ENCODE measurements around the gene ERN1.
"Not testable (repeated sequence)": the region's sequence is repeated elsewhere in the genome, so short reads cannot be mapped to it uniquely, and the experiment has no call there.

The ERN1 gene

DNA sequence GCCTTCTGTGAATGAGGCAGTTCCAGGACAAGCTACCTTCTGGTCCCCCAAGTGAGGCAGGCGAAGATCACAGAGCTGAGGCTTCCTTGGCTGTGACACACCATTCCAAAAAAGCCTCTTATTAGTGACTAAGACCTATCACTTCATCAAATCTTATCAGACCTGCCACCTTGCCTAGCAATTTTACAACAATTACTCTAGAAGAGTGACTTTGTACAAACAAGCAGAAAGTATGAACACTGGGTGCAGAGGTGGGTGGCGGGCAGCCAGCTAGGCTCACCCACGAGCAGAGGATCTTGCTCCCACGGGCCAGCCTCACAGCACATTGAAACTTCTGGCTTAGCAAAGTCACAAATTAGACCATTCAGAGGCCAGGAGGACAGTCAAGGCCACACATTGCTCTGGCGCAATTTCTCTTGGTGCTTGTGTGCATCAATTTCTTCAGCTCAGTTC, 107.3 kb downstream of the ERN1 start:
- no peak for DNase-seq

DNA sequence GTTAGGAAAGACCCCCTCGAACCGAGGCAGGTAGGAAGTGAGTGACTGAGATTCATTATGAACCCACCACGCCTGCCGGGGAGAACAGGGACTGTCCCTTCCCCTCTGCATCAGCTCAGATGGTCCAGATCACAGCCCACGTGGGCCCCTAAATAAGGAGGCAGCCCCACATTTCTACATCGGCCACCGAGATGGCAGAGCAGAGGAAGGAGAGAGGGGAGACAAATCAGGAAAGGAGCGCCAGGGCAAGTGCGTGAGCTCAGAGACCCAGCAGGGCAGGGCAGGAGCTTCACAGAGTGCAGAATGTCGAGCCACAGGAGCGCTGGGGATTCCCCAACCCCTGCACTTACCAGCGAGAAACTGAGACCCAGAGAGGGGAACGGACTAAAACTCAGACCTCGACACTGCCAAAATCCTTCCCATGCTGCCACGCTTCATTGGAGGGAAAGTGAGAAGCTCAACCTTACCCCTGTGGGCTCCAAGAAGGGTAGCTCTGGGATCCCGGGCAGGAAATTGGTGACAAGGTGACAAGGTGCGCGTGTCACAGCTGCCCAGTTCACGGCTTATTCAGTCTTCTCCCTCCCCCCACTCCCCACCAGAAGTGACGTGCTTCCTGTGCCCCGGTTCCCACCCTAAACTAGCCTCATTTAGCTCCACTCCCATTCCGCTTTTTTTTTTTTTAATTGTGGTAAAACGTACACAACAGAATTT, 109.7 kb downstream of the ERN1 start, which contains the start of gene ICAM2:
ICAM2 (minus strand) TSS at position 578 of the 711 bp plus-strand sequence. CDS start 13,942 bp downstream, outside the sequence.
- DNase-seq = no peak

DNA sequence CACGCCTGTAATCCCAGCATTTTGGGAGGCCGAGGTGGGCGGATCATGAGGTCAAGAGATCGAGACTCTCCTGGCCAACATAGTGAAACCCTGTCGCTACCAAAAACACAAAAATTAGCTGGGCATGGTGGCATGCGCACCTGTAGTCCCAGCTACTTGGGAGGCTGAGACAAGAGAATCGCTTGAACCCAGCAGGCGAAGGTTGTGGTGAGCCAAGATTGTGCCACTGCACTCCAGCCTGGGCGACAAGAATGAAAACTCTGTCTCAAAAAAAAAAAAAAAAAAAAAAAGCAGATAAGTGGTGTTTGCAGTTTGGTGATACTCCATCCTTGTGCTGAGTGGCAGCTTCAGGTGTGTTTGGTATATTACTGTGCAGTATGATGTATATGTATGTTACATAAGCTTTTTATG, 110.4 kb downstream of the ERN1 start:
- not testable (repeated sequence) for DNase-seq

DNA sequence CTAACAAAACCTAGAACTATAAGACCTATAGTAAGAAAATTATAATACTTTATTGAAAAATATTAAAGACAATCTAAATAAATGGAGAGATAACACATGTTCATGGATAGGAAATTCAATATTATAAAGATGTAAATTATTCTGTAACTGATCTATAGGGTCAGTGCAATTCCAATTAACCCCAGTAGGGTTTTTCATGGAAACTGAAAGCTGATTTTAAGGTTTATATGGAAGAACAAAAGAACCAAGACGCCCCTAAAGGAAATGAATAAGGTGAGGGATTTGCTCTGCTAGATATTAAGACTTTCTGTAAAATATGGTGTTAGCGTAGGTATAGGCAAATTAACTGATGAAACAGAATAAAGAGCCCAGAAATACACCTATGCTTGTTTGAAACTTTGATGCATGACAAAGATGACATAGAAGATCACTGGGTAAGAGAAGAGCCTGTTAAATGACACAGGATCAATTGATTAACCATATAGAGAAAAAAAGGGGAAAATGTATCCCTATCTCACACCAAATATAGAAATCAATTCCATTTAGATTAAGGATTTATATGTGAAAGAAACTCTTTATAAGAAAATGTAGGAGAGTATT, 112.5 kb downstream of the ERN1 start:
- no peak for DNase-seq

DNA sequence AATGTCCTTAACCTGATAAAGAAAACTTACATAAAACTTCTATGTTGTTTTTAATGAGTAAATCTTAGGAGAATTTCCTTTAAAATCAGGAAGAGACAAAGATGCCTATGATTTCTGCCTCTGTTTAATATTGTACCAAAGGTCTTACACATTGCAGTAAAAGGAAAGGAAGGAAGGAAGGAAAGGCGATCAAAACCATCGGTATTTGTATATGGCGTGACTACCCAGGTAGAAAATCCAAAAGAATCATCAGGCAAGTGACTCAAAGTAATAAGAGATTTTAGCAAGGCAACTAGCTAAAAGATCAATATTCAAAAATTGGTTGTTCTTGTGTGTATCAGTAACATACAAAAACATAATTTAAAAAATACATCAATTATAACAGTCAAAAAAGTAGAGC, 113.0 kb downstream of the ERN1 start:
- no peak for DNase-seq

DNA sequence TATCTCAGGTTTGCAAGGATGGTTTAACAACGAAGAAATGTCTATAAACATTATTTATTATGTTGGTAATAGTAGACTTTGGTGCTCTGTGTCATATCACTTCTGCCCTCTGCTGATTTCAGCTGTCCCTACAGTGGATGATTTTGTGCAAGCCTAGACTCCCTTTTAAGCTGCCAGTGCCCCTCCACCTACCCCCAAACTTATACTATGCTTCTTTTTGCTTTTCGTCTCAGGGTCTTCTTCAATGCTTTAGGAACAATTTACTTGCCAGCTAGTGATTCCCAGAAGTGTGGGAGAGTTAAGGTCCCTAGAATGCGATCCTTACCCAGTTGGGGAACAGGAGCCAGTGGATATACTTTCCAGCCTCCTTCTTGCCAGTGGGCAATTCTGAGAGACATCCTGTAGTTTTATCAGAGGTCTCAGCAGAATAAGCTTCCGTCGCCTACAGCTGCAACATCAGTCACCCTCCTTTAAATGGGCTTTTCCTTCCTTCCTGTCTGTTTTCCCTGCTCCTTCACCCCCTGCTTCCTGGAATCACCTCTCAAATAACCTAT, 113.6 kb downstream of the ERN1 start:
- no peak for DNase-seq

DNA sequence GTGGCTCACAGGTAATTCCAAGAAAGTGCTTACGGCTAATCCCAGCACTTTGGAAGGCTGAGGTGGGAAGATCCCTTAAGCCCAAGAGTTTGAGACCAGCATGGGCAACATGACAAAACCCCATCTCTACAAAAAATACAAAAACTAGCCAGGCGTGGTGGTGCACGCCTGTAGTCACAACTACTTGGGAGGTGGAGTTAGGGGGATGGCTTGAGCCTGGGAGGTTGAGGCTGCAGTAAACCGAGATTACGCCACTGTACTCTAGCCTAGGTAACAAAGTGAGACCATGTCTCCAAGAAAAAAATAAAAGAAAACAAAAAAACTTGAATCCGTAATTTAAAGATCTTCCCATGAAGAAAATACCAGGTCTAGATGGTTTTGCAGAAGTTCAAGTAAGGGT, 114.5 kb downstream of the ERN1 start:
- DNase-seq = no peak

DNA sequence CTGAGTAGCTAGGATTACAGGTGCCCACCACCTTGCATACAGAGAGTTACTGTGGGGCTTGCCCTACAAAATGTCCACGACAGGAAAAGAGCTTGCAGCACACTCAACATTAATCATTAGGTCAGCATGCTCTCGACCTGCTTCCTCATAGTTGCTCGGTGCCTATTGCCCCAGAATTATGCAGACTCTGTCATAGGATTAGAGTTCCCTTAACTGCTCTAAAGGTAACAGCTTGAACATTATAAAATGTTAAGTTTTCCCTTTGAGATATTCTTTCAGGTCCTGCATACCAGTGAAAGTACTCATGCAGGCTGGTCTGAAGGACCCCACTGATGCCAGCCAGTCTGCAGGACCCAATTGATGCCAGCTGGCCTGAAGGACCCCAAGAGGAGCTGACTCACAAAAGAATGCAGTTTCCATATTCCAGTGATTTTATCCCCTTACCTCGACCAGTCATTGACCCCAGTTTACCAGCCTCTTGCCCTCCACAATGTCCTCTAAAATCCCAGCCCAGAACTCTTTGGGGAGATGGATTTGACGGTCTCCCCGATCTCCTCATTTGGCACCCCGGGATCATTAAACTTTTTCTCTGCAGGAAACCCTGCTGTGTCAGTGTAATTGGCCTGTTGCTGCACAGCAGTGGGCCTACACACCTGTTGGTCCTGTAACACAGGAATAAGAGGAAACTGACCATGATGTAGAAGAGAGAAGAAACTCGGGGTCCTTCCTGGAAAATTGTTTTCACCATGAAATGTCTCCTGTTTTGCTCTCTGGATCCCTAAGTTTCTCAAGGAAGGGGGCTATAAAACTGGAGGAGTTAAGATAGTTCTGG, 120.2 kb downstream of the ERN1 start:
- DNase-seq = no peak

DNA sequence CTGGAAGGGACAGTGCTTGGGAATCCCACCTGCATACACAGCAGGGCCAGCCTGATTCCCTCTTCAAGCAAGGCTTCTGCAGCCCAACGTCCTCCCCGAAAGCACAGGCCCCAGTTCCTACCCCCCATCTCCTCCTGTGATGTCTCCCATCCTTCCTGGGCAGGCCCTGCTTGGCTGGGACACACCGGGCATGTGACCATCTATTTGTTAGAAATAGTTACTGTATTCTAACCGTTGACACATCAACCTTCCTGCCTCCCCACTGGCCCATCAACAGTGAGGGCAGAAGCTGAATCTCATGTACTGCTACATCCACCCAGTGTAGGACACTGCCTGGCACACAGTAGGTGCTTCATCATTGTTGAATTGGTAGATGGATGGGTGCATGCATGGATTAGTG, 121.1 kb downstream of the ERN1 start:
- DNase-seq = no peak

DNA sequence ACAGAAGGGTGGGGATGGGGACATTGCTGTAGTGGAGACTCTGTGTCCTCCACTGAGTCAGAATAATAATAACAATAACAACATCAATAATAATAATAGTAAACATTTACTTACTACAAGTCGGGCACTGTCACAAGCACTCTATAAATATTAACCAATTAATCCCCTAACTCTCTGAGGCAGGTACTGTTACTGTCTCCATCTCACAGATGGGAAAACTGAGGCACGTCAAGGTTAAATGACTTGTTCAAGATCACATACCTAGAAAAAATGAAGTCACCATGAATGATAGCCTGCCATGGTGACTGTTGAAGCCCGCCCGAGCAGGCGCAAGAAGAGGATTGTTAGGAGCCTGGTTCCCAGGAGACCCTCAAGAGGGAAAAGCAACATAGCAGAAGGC, 121.6 kb downstream of the ERN1 start:
- DNase-seq = no peak

DNA sequence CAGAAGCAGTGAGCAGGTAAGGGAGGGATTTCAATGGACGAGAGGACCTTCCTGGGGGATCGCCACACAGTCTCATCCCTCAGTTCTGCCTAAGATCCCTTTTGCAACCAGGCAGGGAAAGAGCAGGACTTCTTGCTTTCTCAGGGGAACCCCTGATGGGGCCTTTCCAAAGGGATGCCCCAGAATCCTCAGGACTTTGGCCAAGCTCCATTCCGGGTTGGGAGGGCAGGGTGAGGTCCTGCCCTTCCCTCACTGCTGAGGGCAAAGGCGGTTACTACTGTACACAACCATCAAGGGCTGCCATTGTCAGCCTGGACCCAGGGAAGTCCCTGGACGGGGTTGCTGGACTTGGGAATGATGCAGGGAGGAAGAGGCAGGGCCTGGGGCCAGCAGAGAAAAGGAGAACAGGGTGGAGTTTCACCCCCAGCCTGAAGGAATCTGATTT, 122.1 kb downstream of the ERN1 start:
- no peak for DNase-seq

DNA sequence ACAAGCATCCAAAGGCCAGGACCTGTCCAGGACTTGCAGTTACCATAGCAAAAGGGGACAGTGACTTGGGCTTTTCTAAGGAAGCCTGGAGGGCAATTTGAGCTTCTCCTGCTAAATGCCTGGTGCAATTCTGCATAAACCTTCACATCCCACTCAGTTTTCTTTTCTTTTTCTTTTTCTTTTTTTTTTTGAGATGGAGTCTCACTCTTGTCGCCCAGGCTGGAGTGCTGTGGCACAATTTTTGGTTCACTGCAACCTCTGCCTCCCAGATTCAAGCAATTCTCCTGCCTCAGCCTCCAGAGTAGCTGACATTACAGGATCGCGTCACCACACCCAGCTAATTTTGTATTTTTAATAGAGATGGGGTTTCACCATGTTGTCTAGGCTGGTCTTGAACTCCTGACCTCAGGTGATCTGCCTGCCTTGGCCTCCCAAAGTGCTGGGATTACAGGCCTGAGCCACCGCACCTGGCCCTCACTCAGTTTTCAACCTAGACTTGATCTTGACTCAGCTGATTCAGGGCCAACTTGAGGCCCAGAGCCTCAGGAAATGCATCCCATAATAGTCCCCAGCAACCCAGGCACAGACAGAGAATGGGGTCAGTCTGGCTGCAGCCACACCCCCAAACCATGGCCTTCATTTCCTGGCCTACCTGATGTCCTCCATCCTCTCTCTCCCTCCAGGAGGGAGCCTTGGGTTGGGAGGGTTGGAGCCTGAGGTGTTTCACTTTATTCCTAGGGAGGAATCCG, 122.7 kb downstream of the ERN1 start:
- not testable (repeated sequence) for DNase-seq

DNA sequence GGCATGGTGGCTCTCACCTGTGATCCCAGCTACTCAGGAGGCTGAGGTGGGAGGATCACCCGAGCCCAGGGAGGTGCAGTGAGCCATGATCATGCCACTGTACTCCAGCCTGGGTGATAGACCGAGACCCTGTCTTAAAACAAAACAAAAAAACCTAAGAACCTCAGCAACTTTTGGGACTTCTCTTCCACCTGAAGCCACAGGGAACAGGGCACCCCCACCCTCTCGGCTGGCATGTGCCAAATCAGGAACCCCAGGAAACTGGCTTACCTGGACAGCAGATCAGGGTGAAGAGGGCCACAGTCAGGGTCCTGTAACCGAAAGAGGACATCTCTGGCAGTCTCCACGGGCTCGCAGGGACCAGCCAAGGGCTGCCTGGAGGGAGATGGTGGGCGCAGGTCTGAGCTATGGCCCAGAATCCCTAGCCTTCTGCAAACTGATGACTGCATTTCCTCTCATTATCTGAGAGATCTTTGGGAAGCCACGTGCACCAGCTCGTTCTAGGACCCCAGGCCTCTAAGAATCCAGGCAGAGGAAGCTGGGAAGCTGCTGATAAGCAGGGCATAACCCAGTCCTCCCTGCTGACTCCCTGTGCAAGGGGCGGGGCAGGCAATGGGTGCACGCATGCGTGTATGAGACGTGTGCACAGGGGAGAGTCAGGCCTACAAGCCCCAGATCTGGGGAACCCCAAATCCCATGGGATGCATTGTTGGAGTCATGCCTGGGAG, 123.4 kb downstream of the ERN1 start:
- no peak for DNase-seq

DNA sequence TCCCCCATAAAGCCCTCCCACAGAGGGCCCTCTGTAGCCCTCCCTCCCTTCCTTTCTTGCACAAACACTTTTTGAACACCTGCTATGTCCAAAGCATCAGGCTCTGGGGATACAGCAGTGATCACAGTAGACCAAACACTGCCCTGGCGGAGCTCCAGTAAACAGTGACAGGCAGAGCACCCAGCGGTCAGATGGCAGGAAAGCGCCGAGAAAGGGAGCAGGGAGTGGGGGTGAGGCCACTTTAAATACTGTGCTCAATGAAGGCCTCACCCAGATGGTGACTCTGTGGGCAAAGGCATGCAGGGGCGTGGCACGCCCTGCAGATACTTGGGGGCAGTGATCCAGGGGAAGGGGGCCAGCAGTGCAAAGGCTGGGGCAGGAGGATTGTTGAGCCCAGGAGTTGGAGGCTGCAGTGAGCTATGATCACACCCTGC, 124.2 kb downstream of the ERN1 start:
- peak; percentile 88 for DNase-seq

DNA sequence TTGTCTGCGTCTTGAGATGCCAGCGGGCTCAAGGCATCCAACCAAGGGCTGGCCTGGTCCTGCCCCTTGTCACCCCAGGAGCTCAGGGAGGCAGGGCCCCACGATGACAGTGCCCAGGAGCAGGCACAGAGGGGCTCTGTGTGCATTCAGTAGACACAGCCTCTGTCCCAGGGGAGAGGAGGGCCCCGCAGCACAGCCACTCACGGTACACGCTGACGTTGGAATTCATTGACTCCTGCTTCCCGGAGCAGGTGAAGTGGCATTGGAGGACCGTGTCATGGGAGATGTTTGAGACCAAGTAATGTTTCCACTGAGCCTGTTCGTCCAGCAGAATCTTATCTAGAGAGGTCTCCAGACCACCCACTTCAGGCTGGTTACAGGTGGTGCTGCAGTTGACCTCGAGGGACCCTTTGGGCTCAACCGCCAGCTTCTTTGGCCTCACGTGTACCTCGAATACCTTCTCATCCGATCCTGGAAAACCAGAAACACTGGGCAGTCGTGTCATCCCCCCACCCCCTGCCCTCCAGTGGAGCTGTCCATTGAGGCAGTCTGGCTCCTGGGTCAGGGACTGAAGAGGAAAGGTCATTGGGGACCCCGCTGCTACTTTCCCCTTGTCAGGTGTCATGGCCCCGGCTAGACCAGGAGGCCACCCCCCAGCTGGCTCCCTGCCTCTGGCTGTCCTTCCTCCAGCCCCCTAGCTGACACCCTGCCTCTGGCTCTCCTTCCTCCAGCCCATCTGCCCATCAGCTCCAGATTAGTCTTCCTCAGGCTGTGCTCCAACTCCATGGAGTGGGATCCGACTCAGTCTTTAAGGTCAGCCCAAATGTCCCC, 124.8 kb downstream of the ERN1 start:
- DNase-seq = no peak

DNA sequence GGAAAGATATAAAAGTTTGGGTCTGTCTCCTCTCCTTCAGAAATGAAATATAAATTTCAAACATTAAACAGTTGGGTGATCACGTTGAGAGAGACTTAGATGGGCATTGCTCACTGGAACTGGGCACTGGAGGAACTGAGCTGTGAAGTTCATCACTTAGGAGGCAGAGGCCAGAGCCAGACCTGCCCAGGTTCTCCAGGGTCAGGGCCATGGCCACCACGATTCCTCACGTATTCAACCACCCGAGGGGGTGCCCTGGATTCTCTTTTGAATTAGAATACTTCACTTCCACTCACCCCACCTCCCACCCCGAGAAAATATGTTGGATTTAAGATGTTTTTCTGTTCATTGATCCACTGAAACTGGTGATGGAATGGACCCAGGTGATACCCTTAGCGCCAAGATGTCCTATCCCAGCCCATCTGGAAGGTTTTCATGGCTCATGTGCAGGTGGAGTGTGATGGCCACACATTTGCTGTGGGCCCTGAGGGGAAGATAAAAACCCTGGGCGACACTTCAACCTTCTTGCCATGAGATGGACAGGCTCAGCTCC, 125.7 kb downstream of the ERN1 start:
- DNase-seq = no peak

DNA sequence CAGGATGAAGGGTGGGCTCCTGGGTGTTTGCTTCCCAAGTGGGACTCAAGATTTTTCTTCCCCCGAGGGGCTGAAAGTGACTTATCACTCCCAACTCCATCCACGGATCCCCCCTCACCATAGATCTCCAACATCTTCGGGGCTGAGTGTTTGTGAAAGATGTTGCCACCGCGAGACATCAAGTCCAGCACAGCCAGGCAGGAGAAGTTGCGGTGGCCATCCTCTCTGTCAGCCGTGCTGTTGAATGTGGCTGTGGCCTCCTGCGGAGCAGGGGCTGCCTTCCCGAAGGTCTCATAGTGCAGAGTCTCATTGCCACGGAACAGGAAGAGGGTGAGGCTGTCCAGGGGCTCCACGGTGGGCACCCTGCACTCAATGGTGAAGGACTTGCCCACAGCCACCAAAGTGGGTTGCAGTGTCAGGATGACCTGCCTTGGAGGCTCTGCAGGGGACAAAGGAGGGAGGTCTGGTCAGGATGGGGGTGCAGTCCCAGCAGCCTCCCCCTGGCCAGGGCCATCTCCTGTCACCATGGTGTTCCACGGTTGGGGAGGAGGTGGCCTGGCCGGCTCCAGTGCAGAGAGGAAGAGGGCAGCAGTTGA, 126.3 kb downstream of the ERN1 start:
- no peak for DNase-seq

DNA sequence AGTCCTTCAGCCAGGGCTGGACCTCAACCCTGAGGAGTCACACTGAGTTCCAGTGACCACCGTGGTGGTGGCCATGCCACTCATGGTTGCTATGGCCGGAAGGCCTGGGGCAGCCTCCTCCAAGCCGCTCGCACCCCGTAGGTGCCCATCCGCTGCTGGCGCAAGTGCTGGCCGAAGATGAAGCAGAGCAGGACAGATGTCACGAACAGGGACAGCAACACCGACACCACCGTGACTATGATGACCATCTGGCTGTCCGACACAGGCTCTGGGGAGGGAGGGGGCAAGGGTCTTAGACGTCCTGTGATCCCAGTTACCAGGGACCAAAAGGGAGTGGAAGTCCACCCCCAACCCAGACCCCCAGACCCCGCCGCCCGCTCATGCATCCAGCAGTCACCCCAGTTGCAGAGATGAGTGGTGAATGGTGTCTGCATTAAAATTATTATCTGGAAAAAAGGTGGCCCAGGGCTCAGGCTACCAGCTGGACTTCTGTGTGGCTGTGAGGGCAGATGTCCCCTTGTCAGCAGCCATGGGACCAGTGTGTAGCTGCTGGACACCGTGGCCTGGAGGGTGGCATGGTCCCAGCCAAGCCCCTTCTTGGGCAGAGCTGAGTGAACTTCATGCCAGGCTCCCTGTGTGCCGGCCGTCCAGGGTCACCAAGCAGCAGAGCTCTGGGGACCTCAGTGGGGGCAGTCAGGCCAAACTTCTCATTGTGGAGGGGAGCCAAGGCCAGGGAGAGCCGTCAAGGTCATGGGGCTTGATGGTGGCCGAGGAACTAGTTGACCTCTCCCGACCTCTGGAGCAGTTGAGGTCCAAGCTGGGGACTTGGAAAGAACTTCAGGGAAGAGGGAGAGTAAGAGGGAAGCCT, 127.1 kb downstream of the ERN1 start:
- no peak for DNase-seq
